Body of pancreas (tissue), 4 donors: ENCODE data around the gene WNK2. TPM values are rescaled to one million over a fixed set of nuclear protein-coding genes. Genes with fewer than 3 reads are reported as not detected.

Experiments used
- ATAC-seq: fragments of 150-250 bp; one replicate; pipeline ENCODE4 v1.9.1; 2016
- DNase-seq, 4 donors: peaks; one replicate each; pipeline ENCODE4 v3.0.0-alpha.2; 2019
- H3K27ac ChIP-seq, 4 donors: fragments of 200-600 bp; sonication (generic); 1 replicate in 3 of 4; 2 replicates in 1 of 4; pipeline versions ENCODE4 v1.5.1 to v1.6.1; 2016 to 2019; ENCODE audit warnings: mild to moderate bottlenecking in 1 of 4, mixed read lengths in 1 of 4, moderate library complexity in 1 of 4
- H3K27me3 ChIP-seq, 2 donors: fragments of 200-600 bp; sonication (generic); one replicate each; pipeline ENCODE4 v1.6.0; 2016; ENCODE audit warnings: mild to moderate bottlenecking in 1 of 2
- H3K36me3 ChIP-seq, 2 donors: fragments of 200-600 bp; sonication (generic); replicated peaks in 1 of 2; 2 replicates each; pipeline ENCODE4 v1.5.1; 2016; ENCODE audit warnings: low read depth in 2 of 2; ENCODE audit not compliant: insufficient read depth in 1 of 2
- H3K4me1 ChIP-seq: fragments of 200-600 bp; sonication (generic); one replicate; pipeline ENCODE4 v1.6.0; 2016
- H3K4me3 ChIP-seq, 2 donors: fragments of 200-600 bp; sonication (generic); 1 replicate in 1 of 2; 2 replicates in 1 of 2; pipeline ENCODE4 v1.5.1; 2016 to 2019
- H3K9me3 ChIP-seq, 3 donors: fragments of 200-600 bp; sonication (generic); 1 replicate in 2 of 3; 2 replicates in 1 of 3; pipeline ENCODE4 v1.5.1; 2016
- POLR2A ChIP-seq, 3 donors: fragments of 450-650 bp; IDR thresholded peaks; one replicate each; pipeline ENCODE4 v1.6.1; 2016; ENCODE audit warnings: antibody characterized with exemption in 3 of 3, mild to moderate bottlenecking in 2 of 3
- WGBS, 2 donors: methylation state at CpG; one replicate each; pipeline ENCODE4 v1.1.5; 2017; 5-methylcytosine and 5-hydroxymethylcytosine counted together
- intact Hi-C: fragments of 100-400 bp; cut with DNase I; formaldehyde crosslinking; loops from one replicate; pipeline ENCODE4 v1.15.1; 2023
- total RNA-seq, 2 donors: library from RNA; depleted of rRNA; stranded (reverse); fragments of >200 nt; gene quantifications; one replicate each; pipeline ENCODE4 v1.1.0, GENCODE V29; 2016
- TF ChIP-seq, protein P1 (sequence below), 7 experiments: fragments of 450-650 bp in 4 of 7; fragments of 200-600 bp in 3 of 7; sonication (generic) in 3 of 7; IDR thresholded peaks; one replicate each; pipeline ENCODE4 v1.5.1; 2016 to 2019; ENCODE audit warnings: antibody characterized with exemption in 7 of 7

Gene WNK2
- total RNA-seq, 2 donors from 2014 or later, result 85.4 to 173 TPM

DNA sequence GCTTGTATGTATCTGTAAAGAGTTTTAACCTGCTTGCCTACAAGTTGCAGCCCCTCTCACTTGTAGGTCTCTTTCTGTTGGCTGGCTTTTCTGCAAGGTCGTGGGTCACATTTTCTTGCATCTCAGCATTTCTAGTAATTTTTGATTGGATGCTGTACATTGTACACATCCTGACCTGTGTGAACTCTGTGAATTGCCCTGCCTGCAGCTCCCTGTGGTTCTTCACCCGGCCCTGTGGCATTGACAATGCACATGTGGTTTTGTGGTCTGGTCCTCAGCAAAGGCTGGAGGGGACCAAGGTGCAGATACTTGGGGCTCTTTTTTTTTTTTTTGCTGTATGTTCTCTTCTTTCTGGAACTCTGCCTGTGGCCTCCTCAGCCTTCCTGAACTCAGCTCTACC lies 53.6 kb downstream of the WNK2 start:
- Histone ChIP-seq H3K9me3 (no peaks in the 10 kb centered on the region), H3K4me1 (peaks cover 26% of the 10 kb centered on the region), H3K27ac (peak overlapping the region in 1 of 4 donors; percentile 23), H3K27me3 (no peaks in the 10 kb centered on the region), H3K36me3 (peaks cover 0 to 3% of the 10 kb centered on the region in 2 donors), H3K4me3 (no peak overlapping the region)
- no peak for ATAC-seq
- no peak for TF ChIP-seq POLR2A (IDR thresholded peaks at IDR 0.05)
- TF ChIP-seq, protein P1, sequence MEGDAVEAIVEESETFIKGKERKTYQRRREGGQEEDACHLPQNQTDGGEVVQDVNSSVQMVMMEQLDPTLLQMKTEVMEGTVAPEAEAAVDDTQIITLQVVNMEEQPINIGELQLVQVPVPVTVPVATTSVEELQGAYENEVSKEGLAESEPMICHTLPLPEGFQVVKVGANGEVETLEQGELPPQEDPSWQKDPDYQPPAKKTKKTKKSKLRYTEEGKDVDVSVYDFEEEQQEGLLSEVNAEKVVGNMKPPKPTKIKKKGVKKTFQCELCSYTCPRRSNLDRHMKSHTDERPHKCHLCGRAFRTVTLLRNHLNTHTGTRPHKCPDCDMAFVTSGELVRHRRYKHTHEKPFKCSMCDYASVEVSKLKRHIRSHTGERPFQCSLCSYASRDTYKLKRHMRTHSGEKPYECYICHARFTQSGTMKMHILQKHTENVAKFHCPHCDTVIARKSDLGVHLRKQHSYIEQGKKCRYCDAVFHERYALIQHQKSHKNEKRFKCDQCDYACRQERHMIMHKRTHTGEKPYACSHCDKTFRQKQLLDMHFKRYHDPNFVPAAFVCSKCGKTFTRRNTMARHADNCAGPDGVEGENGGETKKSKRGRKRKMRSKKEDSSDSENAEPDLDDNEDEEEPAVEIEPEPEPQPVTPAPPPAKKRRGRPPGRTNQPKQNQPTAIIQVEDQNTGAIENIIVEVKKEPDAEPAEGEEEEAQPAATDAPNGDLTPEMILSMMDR (IDR thresholded peaks at IDR 0.05), result no peak
- intact Hi-C loops, result no loop called here
- no peak for DNase-seq
- 69 to 92% methylated on average over 2 of the region's 2 CpGs for WGBS, 2 donors

DNA sequence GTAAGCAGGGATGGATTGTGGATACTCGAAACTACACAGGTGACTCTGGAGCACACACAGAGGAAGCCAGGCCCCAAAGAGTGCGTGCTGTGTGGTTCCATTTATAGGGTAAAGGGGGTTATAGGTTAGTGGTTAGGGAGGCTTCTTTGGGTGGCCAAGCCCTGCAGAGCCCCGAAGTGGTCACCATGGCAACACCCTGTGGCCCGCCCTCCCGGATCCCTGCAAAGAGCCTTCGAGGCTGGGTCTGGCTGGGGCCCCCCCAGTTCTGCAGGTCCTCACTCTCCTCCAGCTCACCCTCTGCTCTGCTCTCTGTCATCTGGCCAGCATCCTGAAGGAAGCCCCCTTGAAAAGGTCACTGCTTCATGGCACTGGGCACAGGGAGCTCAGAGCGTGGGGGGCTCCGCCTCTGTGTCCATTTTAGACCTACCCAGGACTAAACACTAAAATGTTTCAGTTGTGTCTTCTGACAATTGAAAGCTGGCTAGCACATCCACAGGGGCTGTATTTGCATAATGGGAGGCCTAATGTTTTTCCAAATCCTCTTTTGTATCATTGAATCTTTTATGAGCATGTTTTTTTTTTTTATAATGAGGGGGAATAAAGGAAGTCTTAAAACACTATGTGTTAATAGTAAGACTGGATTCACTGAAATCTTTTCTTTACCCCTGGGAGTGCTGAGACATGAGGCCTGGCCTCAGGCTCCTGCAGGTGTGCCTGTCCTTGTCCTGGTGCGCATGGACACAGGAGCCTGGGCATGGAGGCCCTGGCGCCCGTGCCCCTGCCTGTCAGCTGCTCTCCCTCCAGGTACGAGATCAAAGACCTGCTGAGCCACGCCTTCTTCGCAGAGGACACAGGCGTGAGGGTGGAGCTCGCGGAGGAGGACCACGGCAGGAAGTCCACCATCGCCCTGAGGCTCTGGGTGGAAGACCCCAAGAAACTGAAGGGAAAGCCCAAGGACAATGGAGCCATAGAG lies 55.3 kb downstream of the WNK2 start:
- intact Hi-C loops, result no loop called here
- Histone ChIP-seq H3K27me3 (no peaks in the 10 kb centered on the region), H3K4me1 (peaks cover 16% of the 10 kb centered on the region), H3K36me3 (peaks cover 0 to 3% of the 10 kb centered on the region in 2 donors), H3K27ac (peak overlapping the region in 1 of 4 donors; percentile 46), H3K9me3 (no peaks in the 10 kb centered on the region), H3K4me3 (no peak overlapping the region)
- no peak for DNase-seq
- no peak for TF ChIP-seq POLR2A (IDR thresholded peaks at IDR 0.05)
- TF ChIP-seq, protein P1 (IDR thresholded peaks at IDR 0.05), result no peak
- 88 to 91% methylated on average over 13 to 19 of the region's 19 CpGs for WGBS, 2 donors
- no peak for ATAC-seq

DNA sequence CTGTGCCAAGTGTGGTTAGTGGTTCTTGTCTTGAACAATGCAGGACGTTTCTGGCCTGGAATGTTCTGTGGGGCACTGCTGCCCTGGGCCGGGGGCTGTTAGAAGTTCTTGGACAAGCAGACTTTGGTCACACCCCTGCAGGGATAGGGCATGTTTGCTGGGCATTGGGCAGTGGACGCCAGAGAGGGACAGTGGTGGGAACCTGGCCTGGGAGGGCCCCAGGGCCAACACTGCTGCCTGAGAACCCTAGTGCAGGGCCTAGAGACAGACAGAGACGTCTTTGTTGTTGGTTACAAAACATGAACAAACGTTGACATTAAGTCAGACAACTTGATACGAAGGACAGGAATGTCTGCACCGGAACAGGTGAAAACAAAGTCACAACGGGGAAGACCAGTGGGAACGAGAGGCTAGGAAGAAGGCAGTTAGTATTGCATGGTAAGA lies 57.0 kb downstream of the WNK2 start:
- ATAC-seq (peak; percentile 30), DNase-seq (no peak)
- Histone ChIP-seq H3K27me3 (no peaks in the 10 kb centered on the region), H3K36me3 (peaks cover 0 to 3% of the 10 kb centered on the region in 2 donors), H3K4me1 (peaks cover 23% of the 10 kb centered on the region), H3K27ac (peak overlapping the region in 3 of 4 donors; percentile 38 to 64 (median 46)), H3K9me3 (no peaks in the 10 kb centered on the region), H3K4me3 (no peak overlapping the region)
- 44 to 57% methylated on average over 9 of the region's 9 CpGs for whole genome bisulfite sequencing, 2 donors
- TF ChIP-seq POLR2A (IDR thresholded peaks at IDR 0.05), result no peak
- TF ChIP-seq, protein P1 (IDR thresholded peaks at IDR 0.05), result no peak
- intact Hi-C loops, result no loop called here

DNA sequence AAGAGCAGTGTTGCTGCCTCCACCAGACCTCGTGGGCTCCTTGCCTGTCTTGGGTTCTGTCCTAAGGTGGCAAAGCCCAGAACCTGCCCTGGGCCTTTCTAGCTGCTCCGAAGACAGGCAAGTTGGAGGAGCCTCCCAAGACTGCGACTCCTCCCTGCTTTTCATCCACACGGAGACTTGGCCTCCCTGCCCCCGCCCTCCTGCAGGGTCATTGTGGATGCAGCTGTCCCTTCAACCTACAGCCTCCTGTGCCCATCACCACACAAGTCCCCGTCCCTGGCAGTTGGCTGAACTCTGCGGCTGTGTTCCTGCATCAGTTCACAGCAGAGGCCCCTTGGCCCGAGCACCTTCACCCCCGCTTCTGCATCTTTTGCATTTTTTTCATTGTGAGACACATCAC lies 59.2 kb downstream of the WNK2 start:
- DNase-seq (no peak), ATAC-seq (no peak)
- WGBS, 2 donors, result 86 to 94% methylated on average over 8 to 9 of the region's 9 CpGs
- TF ChIP-seq, protein P1 (IDR thresholded peaks at IDR 0.05), result no peak
- no peak for TF ChIP-seq POLR2A (IDR thresholded peaks at IDR 0.05)
- Histone ChIP-seq H3K27me3 (no peaks in the 10 kb centered on the region), H3K4me3 (no peak overlapping the region), H3K9me3 (no peaks in the 10 kb centered on the region), H3K27ac (no peak overlapping the region), H3K36me3 (peaks cover 0 to 5% of the 10 kb centered on the region in 2 donors), H3K4me1 (peaks cover 23% of the 10 kb centered on the region)
- intact Hi-C loops, result no loop called here
